RWPE1 (cell line): Measurements from ENCODE around the gene COG3.

ENCODE experiments used
- CTCF ChIA-PET: fragments of 350-600 bp; sonication (Branson Sonifier 250); formaldehyde crosslinking; extraction: SDS; loops from one replicate; lab custom pipeline; 2021; lab: Yijun Ruan, JAX
- POLR2A ChIA-PET: fragments of 400-600 bp; formaldehyde crosslinking; extraction: SDS; loops from one replicate; lab custom pipeline; 2020; ENCODE audit warnings: antibody characterized with exemption; ENCODE audit not compliant: low non-redundant PET; lab: Yijun Ruan, JAX
- DNase-seq: peaks from one replicate; pipeline ENCODE4 v3.0.0; 2012; ENCODE audit warnings: low spot score
- H3K27ac ChIP-seq: fragments of 450-650 bp; 2 replicates; pipeline ENCODE4 v1.5.1; 2017
- TF ChIP-seq, protein P1 (sequence below): fragments of 450-650 bp; conservative IDR thresholded peaks from 2 replicates; pipeline ENCODE4 v1.5.1; 2017; ENCODE audit warnings: low read depth, mild to moderate bottlenecking

The COG3 gene

DNA sequence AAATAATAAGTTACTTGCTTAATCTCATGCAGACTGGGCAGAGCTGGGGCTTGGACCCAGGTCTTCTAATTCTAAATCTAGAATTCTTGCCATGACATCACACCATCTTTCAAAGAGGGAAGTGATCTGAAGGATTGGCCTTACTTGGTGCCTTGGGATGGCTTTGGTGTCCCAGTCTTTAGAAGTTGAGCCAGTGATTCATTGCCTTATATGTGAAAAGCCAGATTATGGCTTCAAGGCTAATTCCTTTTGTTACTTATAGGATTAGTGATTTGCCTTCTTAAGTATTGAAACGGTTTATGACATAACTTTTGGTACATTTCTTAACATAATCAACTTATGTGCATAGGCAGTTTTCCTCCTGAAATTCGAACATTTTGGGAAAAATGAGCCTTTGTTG, 14.9 kb downstream of the COG3 start:
- no peak for DNase-seq
- POLR2A ChIA-PET, result no interaction called here
- CTCF ChIA-PET, result no interaction called here
- H3K27ac ChIP-seq, result no peak overlapping the region
- TF ChIP-seq, protein P1, sequence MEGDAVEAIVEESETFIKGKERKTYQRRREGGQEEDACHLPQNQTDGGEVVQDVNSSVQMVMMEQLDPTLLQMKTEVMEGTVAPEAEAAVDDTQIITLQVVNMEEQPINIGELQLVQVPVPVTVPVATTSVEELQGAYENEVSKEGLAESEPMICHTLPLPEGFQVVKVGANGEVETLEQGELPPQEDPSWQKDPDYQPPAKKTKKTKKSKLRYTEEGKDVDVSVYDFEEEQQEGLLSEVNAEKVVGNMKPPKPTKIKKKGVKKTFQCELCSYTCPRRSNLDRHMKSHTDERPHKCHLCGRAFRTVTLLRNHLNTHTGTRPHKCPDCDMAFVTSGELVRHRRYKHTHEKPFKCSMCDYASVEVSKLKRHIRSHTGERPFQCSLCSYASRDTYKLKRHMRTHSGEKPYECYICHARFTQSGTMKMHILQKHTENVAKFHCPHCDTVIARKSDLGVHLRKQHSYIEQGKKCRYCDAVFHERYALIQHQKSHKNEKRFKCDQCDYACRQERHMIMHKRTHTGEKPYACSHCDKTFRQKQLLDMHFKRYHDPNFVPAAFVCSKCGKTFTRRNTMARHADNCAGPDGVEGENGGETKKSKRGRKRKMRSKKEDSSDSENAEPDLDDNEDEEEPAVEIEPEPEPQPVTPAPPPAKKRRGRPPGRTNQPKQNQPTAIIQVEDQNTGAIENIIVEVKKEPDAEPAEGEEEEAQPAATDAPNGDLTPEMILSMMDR, result no peak

- H3K27ac ChIP-seq, result no peak overlapping the region
- POLR2A ChIA-PET, result no interaction called here
- TF ChIP-seq, protein P1, result no peak
- DNase-seq, result peak; percentile 20
- CTCF ChIA-PET, result interaction anchor here (0.5 kb wide), 1 partner anchor 720 kb away, joined by 3 read pairs; no protein-coding TSS in a partner anchor
Observed at GRCh38 chr13:45481688-45482087, 16.9 kb downstream of the COG3 start.

- TF ChIP-seq, protein P1, result no peak
- H3K27ac ChIP-seq, result no peak overlapping the region
- POLR2A ChIA-PET, result no interaction called here
- CTCF ChIA-PET, result interaction anchor here (0.7 kb wide), 1 partner anchor 11 kb away, joined by 3 read pairs; no protein-coding TSS in a partner anchor
- peak; percentile 78 for DNase-seq
Observed at GRCh38 chr13:45482571-45483173, 17.9 kb downstream of the COG3 start.

GRCh38 chr13:45487604-45488003, 22.9 kb downstream of the COG3 start:
- no peak for DNase-seq
- ChIA-PET CTCF (no interaction called here), POLR2A (no interaction called here)
- TF ChIP-seq, protein P1, result no peak
- H3K27ac ChIP-seq, result no peak overlapping the region

DNA sequence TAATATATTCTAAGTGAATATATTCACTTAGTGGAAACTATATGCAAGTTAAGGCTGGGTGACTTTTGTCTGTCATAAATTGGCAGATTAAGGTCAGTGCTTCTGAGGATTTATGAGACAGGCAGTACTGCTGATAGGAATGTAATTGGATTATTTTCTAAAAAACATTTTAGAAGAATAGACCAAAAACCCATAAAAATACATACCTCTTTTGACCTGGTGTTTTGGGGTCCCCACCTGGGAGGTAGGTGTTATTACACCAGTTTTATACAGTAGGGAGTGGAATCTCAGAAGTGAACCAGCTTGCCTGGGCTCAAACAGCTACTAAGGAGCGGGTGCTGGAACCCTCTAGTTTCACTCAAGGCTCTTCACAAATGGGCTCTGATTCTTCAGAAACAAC, 25.3 kb downstream of the COG3 start:
- POLR2A ChIA-PET, result no interaction called here
- CTCF ChIA-PET, result interaction anchor here (0.6 kb wide), 1 partner anchor 114 kb away, joined by 3 read pairs; no protein-coding TSS in a partner anchor
- DNase-seq, result no peak
- TF ChIP-seq, protein P1, result peak; percentile 41
- H3K27ac ChIP-seq, result no peak overlapping the region

DNA sequence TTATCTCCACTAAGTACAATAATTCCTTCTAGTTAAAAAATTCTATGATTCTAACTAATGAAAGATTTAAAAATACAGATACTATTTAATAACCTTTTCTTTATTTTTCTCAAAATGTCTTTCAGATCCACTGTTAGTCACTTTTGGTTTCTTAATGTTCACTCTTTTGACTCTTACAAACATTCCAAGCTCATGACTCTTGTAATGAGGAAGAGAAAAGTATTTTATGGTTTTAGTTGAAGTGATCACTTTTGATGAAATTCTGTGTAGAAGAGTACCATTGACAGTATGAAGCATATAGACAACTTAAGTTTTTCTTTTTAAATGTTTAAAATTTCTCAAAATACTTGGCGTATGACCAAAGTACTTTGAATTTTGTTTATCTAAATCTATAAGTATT, 27.8 kb downstream of the COG3 start:
- no peak for DNase-seq
- ChIA-PET POLR2A (no interaction called here), CTCF (interaction anchor here (0.7 to 1.2 kb wide), 2 partner anchors 17 to 440 kb away, joined by 3 read pairs; no protein-coding TSS in a partner anchor)
- H3K27ac ChIP-seq, result no peak overlapping the region
- TF ChIP-seq, protein P1, result no peak
